GM12878 (cell line): Measurements from ENCODE around the gene ASPG. TPM values are rescaled to one million over a fixed set of nuclear protein-coding genes. Genes with fewer than 3 reads are reported as not detected.

Experiments used
- ATAC-seq: fragments of 200-7000 bp; cut with Tn5 transposase; 3 replicates; pipeline ENCODE4 v1.9.1; 2020; ENCODE audit warnings: mild to moderate bottlenecking, moderate library complexity
- BruUV-seq: library from RNA; stranded (reverse); fragments of 400-500 nt; replicated peaks from 2 replicates; lab custom pipeline; 2021; lab: Mats Ljungman, UMichigan
- CTCF ChIA-PET: fragments of 300-600 bp; sonication (Branson Sonifier 250); formaldehyde crosslinking; extraction: SDS; loops from one replicate; lab custom pipeline; 2021; ENCODE audit warnings: inconsistent platforms; lab: Yijun Ruan, JAX
- POLR2A ChIA-PET: fragments of 350-600 bp; formaldehyde crosslinking; extraction: SDS; loops from one replicate; lab custom pipeline; 2021; ENCODE audit warnings: inconsistent platforms; lab: Charles Lee
- RAD21 ChIA-PET: fragments of 300-600 bp; sonication (Branson Sonifier 250); formaldehyde crosslinking; loops from one replicate; lab custom pipeline; 2023; ENCODE audit warnings: antibody characterized with exemption; ENCODE audit not compliant: unreplicated experiment; lab: Charles Lee
- SMC1A ChIA-PET: fragments of 300-600 bp; sonication (Branson Sonifier 250); formaldehyde crosslinking; loops from one replicate; lab custom pipeline; 2023; ENCODE audit not compliant: unreplicated experiment, uncharacterized antibody; lab: Charles Lee
- DNase-seq: peaks from one replicate; pipeline ENCODE4 v3.0.0-alpha.2; 2011; ENCODE audit warnings: low read depth, low spot score
- FAIRE-seq: peaks from 3 replicates; lab custom pipeline; 2011; peaks lifted over from hg19 to GRCh38; lab: Jason Lieb, UNC
- H2AFZ ChIP-seq: 2 replicates; pipeline ENCODE4 v1.6.0; 2011; ENCODE audit warnings: low read depth, low read length, control low read depth; ENCODE audit not compliant: control insufficient read depth
- H3K27ac ChIP-seq: 2 replicates; pipeline ENCODE4 v1.5.1; 2011; ENCODE audit warnings: control low read depth; ENCODE audit not compliant: control insufficient read depth, insufficient read depth
- H3K27me3 ChIP-seq, 2 experiments: replicated peaks in 1 of 2; 2 replicates each; pipeline versions ENCODE4 v1.6.0 to v1.6.1; 2011; ENCODE audit warnings: low read length in 1 of 2; ENCODE audit not compliant: control insufficient read depth in 2 of 2, insufficient read depth in 2 of 2
- H3K36me3 ChIP-seq, 2 experiments: 2 replicates each; pipeline ENCODE4 v1.5.1; 2011; ENCODE audit warnings: low read length in 1 of 2; ENCODE audit not compliant: control insufficient read depth in 2 of 2, insufficient read depth in 2 of 2
- H3K4me1 ChIP-seq: 2 replicates; pipeline ENCODE4 v1.6.1; 2011; ENCODE audit warnings: mild to moderate bottlenecking, low read length, moderate library complexity, mixed read lengths; ENCODE audit not compliant: control insufficient read depth, insufficient read depth
- H3K4me2 ChIP-seq: 2 replicates; pipeline ENCODE4 v1.6.0; 2011; ENCODE audit warnings: control low read depth; ENCODE audit not compliant: control insufficient read depth, insufficient read depth
- H3K4me3 ChIP-seq: fragments of 200-600 bp; sonication (generic); 2 replicates; pipeline ENCODE4 v1.5.1; 2016
- H3K79me2 ChIP-seq: 2 replicates; pipeline ENCODE4 v1.6.0; 2011; ENCODE audit warnings: low read length; ENCODE audit not compliant: control insufficient read depth, insufficient read depth
- H3K9ac ChIP-seq: 2 replicates; pipeline ENCODE4 v1.8.0; 2011; ENCODE audit warnings: low read length, control low read depth, mixed read lengths; ENCODE audit not compliant: control insufficient read depth, insufficient read depth
- H3K9me3 ChIP-seq: replicated peaks from 3 replicates; pipeline ENCODE4 v1.5.1; 2011; ENCODE audit warnings: mild to moderate bottlenecking, low read length; ENCODE audit not compliant: control insufficient read depth, insufficient read depth
- H4K20me1 ChIP-seq: 2 replicates; pipeline ENCODE4 v1.6.0; 2011; ENCODE audit not compliant: control insufficient read depth, insufficient read depth
- NFIC ChIP-seq: IDR thresholded peaks from 2 replicates; pipeline ENCODE4 v1.6.1; 2012; ENCODE audit warnings: low read depth, mild to moderate bottlenecking, inconsistent platforms, low read length, moderate library complexity
- RAD51 ChIP-seq: fragments of 450-650 bp; IDR thresholded peaks from 2 replicates; pipeline ENCODE4 v1.6.1; 2016; ENCODE audit warnings: moderate library complexity, mild to moderate bottlenecking, inconsistent platforms
- ZZZ3 ChIP-seq: IDR thresholded peaks from 2 replicates; pipeline ENCODE4 v1.6.1; 2011; ENCODE audit warnings: low read depth; ENCODE audit not compliant: control insufficient read depth, insufficient read length
- WGBS: methylation state at CpG from one replicate; pipeline ENCODE4 v1.1.6; 2016; ENCODE audit warnings: low lambda C conversion rate; ENCODE audit not compliant: insufficient replicate concordance, insufficient coverage; ENCODE audit errors: missing lambda C conversion rate; 5-methylcytosine and 5-hydroxymethylcytosine counted together
- in situ Hi-C: fragments of 300-500 bp; cut with MboI; formaldehyde crosslinking; loops from 9 replicates; pipeline ENCODE4 v1.14.3; 2018; ENCODE audit warnings: mixed read lengths
- intact Hi-C: fragments of 100-400 bp; cut with micrococcal nuclease; formaldehyde crosslinking; loops from one replicate; pipeline ENCODE4 v1.14.2; 2022; ENCODE audit not compliant: unreplicated experiment
- polyA plus RNA-seq, 11 experiments: library from polyadenylated mRNA; depleted of rRNA in 4 of 11; unstranded in 6 of 11; stranded (reverse) in 5 of 11; fragments of >200 nt; fragmentation: Nextera tagmentation in 4 of 11; fragmentation: Illumina TruSeq in 1 of 11; extraction: Ambion mirVana in 4 of 11; extraction: Trizol in 1 of 11; gene quantifications; 1 replicate in 1 of 11; 2 replicates in 10 of 11; pipeline versions ENCODE4 v1.2.1 to v1.2.3, GENCODE V29; 2011 to 2016; ENCODE audit warnings: inconsistent platforms in 2 of 11, missing spikeins in 2 of 11, low read depth in 1 of 11
- total RNA-seq, 4 experiments: library from RNA; depleted of rRNA in 3 of 4; stranded (reverse); fragments of >200 nt in 3 of 4; fragmentation: Illumina TruSeq in 1 of 4; extraction: Trizol in 1 of 4; gene quantifications; 2 replicates each; pipeline versions ENCODE4 v1.2.1 to v1.2.3, GENCODE V29; 2013 to 2021
- TF ChIP-seq, protein P1 (sequence below): fragments of 450-650 bp; conservative IDR thresholded peaks from 2 replicates; pipeline ENCODE4 v1.6.1; 2017; ENCODE audit warnings: mild to moderate bottlenecking, moderate library complexity
- TF ChIP-seq, protein P2 (sequence below): fragments of 450-650 bp; formaldehyde crosslinking; IDR thresholded peaks from 2 replicates; pipeline ENCODE4 v1.5.0; 2022; ENCODE audit warnings: mild to moderate bottlenecking, missing genetic modification characterization
- TF ChIP-seq, protein P3 (sequence below): IDR thresholded peaks from 2 replicates; pipeline ENCODE4 v1.6.1; 2011; ENCODE audit warnings: borderline replicate concordance, low read depth, mild to moderate bottlenecking, moderate library complexity, mixed read lengths, low read length; ENCODE audit not compliant: insufficient read depth; ENCODE audit errors: extremely low read length

ASPG gene
- total and polyA plus RNA-seq, 10 of the 15 experiments (the other 5 are each of a cell fraction or from before 2014, with no cell fraction given), result not detected

DNA sequence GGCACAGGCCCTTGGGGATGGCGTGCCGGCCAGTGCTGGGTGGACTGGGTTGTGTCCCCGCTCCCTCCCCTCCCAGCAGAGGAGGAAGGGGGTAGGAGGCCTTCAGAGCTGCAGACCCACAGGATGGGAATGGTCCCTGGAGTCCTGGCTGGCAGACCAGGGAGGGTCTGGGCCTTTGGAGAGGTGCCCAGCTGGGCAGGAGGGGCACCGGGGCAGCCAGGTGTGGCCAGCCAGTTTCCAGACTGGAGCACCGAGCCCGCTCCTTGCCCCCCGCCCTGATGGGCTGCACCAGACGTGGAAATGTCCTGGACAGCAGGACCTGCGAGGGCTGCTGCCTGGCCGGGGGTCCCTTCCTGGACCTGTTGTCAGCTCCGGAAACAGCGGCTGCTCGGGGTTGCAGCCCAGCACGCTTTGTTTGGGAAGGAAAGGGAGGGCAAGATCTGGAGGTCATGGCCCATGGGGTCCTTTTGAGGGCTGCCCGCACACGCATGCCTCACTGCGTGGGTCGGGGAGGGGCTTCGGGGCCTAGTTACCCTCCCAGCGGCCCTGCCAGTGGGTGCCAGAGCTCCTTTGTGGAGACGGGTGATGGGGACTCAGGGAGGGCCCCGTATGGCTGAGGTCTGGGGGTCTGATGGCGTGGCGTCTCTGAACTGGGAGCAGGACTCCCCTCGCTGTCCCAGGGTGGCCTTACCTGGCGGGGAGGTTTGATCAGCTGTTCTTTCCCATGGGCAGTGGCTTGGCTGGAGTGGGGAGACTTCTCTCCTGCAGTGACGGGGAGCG is 62.0 kb downstream of the ASPG start:
- RAD21 ChIA-PET, result no interaction called here
- peaks cover 0 to 1% of the 10 kb centered on the region in 2 experiments; a peak in 1 of 4 replicates for H3K27me3 ChIP-seq
- POLR2A ChIA-PET, result no interaction called here
- no peaks in the 10 kb centered on the region for H3K79me2 ChIP-seq
- H3K9ac ChIP-seq, result no peak overlapping the region
- no peak for ATAC-seq
- no peaks in the 10 kb centered on the region for H3K9me3 ChIP-seq
- no peak overlapping the region for H3K27ac ChIP-seq
- no peaks in the 10 kb centered on the region for H3K4me1 ChIP-seq
- BruUV-seq, result no TSS peak
- no peak overlapping the region for H3K4me3 ChIP-seq
- WGBS, result 27% methylated on average over 28 of the region's 28 CpGs
- no peak overlapping the region for H2AFZ ChIP-seq
- H4K20me1 ChIP-seq, result no peaks in the 10 kb centered on the region
- DNase-seq, result no peak
- in situ Hi-C loops, result no loop called here
- CTCF ChIA-PET, result interaction anchor here (0.6 kb wide), 1 partner anchor 18 kb away, joined by 3 read pairs; no protein-coding TSS in a partner anchor
- TF ChIP-seq, protein P1, sequence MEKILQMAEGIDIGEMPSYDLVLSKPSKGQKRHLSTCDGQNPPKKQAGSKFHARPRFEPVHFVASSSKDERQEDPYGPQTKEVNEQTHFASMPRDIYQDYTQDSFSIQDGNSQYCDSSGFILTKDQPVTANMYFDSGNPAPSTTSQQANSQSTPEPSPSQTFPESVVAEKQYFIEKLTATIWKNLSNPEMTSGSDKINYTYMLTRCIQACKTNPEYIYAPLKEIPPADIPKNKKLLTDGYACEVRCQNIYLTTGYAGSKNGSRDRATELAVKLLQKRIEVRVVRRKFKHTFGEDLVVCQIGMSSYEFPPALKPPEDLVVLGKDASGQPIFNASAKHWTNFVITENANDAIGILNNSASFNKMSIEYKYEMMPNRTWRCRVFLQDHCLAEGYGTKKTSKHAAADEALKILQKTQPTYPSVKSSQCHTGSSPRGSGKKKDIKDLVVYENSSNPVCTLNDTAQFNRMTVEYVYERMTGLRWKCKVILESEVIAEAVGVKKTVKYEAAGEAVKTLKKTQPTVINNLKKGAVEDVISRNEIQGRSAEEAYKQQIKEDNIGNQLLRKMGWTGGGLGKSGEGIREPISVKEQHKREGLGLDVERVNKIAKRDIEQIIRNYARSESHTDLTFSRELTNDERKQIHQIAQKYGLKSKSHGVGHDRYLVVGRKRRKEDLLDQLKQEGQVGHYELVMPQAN, result no peak
- TF ChIP-seq, protein P2, sequence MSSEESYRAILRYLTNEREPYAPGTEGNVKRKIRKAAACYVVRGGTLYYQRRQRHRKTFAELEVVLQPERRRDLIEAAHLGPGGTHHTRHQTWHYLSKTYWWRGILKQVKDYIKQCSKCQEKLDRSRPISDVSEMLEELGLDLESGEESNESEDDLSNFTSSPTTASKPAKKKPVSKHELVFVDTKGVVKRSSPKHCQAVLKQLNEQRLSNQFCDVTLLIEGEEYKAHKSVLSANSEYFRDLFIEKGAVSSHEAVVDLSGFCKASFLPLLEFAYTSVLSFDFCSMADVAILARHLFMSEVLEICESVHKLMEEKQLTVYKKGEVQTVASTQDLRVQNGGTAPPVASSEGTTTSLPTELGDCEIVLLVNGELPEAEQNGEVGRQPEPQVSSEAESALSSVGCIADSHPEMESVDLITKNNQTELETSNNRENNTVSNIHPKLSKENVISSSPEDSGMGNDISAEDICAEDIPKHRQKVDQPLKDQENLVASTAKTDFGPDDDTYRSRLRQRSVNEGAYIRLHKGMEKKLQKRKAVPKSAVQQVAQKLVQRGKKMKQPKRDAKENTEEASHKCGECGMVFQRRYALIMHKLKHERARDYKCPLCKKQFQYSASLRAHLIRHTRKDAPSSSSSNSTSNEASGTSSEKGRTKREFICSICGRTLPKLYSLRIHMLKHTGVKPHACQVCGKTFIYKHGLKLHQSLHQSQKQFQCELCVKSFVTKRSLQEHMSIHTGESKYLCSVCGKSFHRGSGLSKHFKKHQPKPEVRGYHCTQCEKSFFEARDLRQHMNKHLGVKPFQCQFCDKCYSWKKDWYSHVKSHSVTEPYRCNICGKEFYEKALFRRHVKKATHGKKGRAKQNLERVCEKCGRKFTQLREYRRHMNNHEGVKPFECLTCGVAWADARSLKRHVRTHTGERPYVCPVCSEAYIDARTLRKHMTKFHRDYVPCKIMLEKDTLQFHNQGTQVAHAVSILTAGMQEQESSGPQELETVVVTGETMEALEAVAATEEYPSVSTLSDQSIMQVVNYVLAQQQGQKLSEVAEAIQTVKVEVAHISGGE (CRISPR knock-in tag), result no peak
- TF ChIP-seq NFIC (no peak), RAD51 (no peak), ZZZ3 (no peak)
- TF ChIP-seq, protein P3, sequence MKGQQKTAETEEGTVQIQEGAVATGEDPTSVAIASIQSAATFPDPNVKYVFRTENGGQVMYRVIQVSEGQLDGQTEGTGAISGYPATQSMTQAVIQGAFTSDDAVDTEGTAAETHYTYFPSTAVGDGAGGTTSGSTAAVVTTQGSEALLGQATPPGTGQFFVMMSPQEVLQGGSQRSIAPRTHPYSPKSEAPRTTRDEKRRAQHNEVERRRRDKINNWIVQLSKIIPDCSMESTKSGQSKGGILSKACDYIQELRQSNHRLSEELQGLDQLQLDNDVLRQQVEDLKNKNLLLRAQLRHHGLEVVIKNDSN, result no peak
- H3K4me2 ChIP-seq, result no peak overlapping the region
- H3K36me3 ChIP-seq, result no peaks in the 10 kb centered on the region
- intact Hi-C loops, result no loop called here
- SMC1A ChIA-PET, result no interaction called here
- FAIRE-seq, result no peak
